HepG2 (cell line): ENCODE data around the gene CACTIN. TPM values are rescaled to one million over a fixed set of nuclear protein-coding genes. Genes with fewer than 3 reads are reported as not detected.

ENCODE experiments used
- CBX1 ChIP-seq: IDR thresholded peaks from one replicate; pipeline ENCODE4 v1.6.1; 2016; ENCODE audit warnings: antibody characterized with exemption, low read depth
- CC2D1A ChIP-seq: sonication (generic); formaldehyde crosslinking; IDR thresholded peaks from 2 replicates; pipeline ENCODE4 v1.8.1; 2023; ENCODE audit warnings: mild to moderate bottlenecking, missing genetic modification reagents
- ELF3 ChIP-seq: IDR thresholded peaks from 2 replicates; pipeline ENCODE4 v1.6.1; 2016; ENCODE audit warnings: missing genetic modification reagents, missing compliant biosample characterization
- HNRNPUL1 ChIP-seq: fragments of 200-400 bp; formaldehyde crosslinking; IDR thresholded peaks from 2 replicates; pipeline ENCODE4 v1.6.1; 2017; ENCODE audit warnings: low read depth, mild to moderate bottlenecking, low read length, moderate library complexity
- HOXA3 ChIP-seq: sonication (generic); formaldehyde crosslinking; IDR thresholded peaks from 2 replicates; pipeline ENCODE4 v1.5.0; 2020; ENCODE audit warnings: missing genetic modification reagents
- MIXL1 ChIP-seq: IDR thresholded peaks from 2 replicates; pipeline ENCODE4 v1.6.1; 2016
- NCOA2 ChIP-seq: sonication (generic); formaldehyde crosslinking; IDR thresholded peaks from 2 replicates; pipeline ENCODE4 v1.8.0; 2022; ENCODE audit warnings: inconsistent platforms
- PBX2 ChIP-seq: IDR thresholded peaks from 2 replicates; pipeline ENCODE4 v1.6.1; 2016; ENCODE audit warnings: control low read depth
- RBFOX2 ChIP-seq: fragments of 200-400 bp; formaldehyde crosslinking; IDR thresholded peaks from 2 replicates; pipeline ENCODE4 v1.6.1; 2017; ENCODE audit warnings: low read depth, mild to moderate bottlenecking, low read length
- RFX5 ChIP-seq: IDR thresholded peaks from 2 replicates; pipeline ENCODE4 v1.6.1; 2011; ENCODE audit warnings: low read depth, low read length, improper control_type of control experiment
- SMYD3 ChIP-seq: sonication (generic); formaldehyde crosslinking; IDR thresholded peaks from 2 replicates; pipeline ENCODE4 v1.8.1; 2023; ENCODE audit warnings: mild to moderate bottlenecking, missing genetic modification reagents
- SRSF1 ChIP-seq: fragments of 200-400 bp; formaldehyde crosslinking; optimal IDR thresholded peaks from 2 replicates; pipeline ENCODE3; 2017; ENCODE audit warnings: mild to moderate bottlenecking, low read depth, low read length, moderate library complexity
- TFDP2 ChIP-seq: sonication (generic); formaldehyde crosslinking; IDR thresholded peaks from 2 replicates; pipeline ENCODE4 v1.4.0; 2020; ENCODE audit warnings: missing genetic modification reagents
- ZFY ChIP-seq: sonication (generic); formaldehyde crosslinking; IDR thresholded peaks from 2 replicates; pipeline ENCODE4 v1.4.0; 2020; ENCODE audit warnings: missing genetic modification reagents
- ZNF317 ChIP-seq: sonication (generic); formaldehyde crosslinking; IDR thresholded peaks from 2 replicates; pipeline ENCODE4 v1.5.0; 2020; ENCODE audit warnings: mild to moderate bottlenecking, missing genetic modification reagents
- ZNF34 ChIP-seq: sonication (generic); formaldehyde crosslinking; IDR thresholded peaks from 2 replicates; pipeline ENCODE4 v1.4.0; 2020; ENCODE audit warnings: mild to moderate bottlenecking, missing genetic modification reagents, borderline replicate concordance
- ZNF430 ChIP-seq: sonication (generic); formaldehyde crosslinking; IDR thresholded peaks from 2 replicates; pipeline ENCODE4 v1.9.0; 2021; ENCODE audit warnings: mild to moderate bottlenecking, missing genetic modification reagents
- ZNF546 ChIP-seq: sonication (generic); formaldehyde crosslinking; conservative IDR thresholded peaks from 2 replicates; pipeline ENCODE4 v1.8.1; 2023; ENCODE audit warnings: mild to moderate bottlenecking, missing genetic modification reagents
- ZNF605 ChIP-seq: sonication (generic); formaldehyde crosslinking; IDR thresholded peaks from 2 replicates; pipeline ENCODE4 v1.8.0; 2022; ENCODE audit warnings: mild to moderate bottlenecking, missing genetic modification reagents
- ZNF607 ChIP-seq: sonication (generic); formaldehyde crosslinking; IDR thresholded peaks from 2 replicates; pipeline ENCODE4 v1.5.1; 2020; ENCODE audit warnings: missing genetic modification reagents, mild to moderate bottlenecking, borderline replicate concordance
- ZNF776 ChIP-seq: sonication (generic); formaldehyde crosslinking; IDR thresholded peaks from 2 replicates; pipeline ENCODE4 v1.4.0; 2020; ENCODE audit warnings: mild to moderate bottlenecking, missing genetic modification reagents
- ZNF780A ChIP-seq: sonication (generic); formaldehyde crosslinking; IDR thresholded peaks from 2 replicates; pipeline ENCODE4 v1.8.0; 2022; ENCODE audit warnings: mild to moderate bottlenecking, missing genetic modification reagents, moderate library complexity
- polyA plus RNA-seq, 8 experiments: library from polyadenylated mRNA; depleted of rRNA in 3 of 8; stranded (reverse) in 7 of 8; unstranded in 1 of 8; fragments of >200 nt; fragmentation: Illumina TruSeq in 4 of 8; extraction: Trizol in 4 of 8; gene quantifications; 2 replicates each; pipeline versions ENCODE4 v1.2.1 to v1.2.3, GENCODE V29; 2011 to 2016; ENCODE audit warnings: low read depth in 4 of 8, missing spikeins in 1 of 8, mixed read lengths in 1 of 8; ENCODE audit not compliant: insufficient read depth in 1 of 8
- total RNA-seq, 5 experiments: library from RNA; depleted of rRNA; stranded (reverse); fragments of >200 nt; fragmentation: Illumina TruSeq; extraction: Trizol; gene quantifications; 2 replicates each; pipeline ENCODE4 v1.2.3, GENCODE V29; 2016; ENCODE audit warnings: low read depth in 1 of 5
- TF ChIP-seq, protein P1 (sequence below): sonication (generic); formaldehyde crosslinking; IDR thresholded peaks from 2 replicates; pipeline ENCODE4 v1.5.1; 2020; ENCODE audit warnings: missing genetic modification reagents, mild to moderate bottlenecking, borderline replicate concordance
- TF ChIP-seq, protein P2 (sequence below): sonication (generic); formaldehyde crosslinking; IDR thresholded peaks from 2 replicates; pipeline ENCODE4 v1.5.0; 2020; ENCODE audit warnings: mild to moderate bottlenecking, missing genetic modification reagents, borderline replicate concordance

CACTIN gene
- total and polyA plus RNA-seq, 2 of the 13 experiments (the other 11 are each of a cell fraction or from before 2014, with no cell fraction given), result 10.0 to 16.6 TPM

DNA sequence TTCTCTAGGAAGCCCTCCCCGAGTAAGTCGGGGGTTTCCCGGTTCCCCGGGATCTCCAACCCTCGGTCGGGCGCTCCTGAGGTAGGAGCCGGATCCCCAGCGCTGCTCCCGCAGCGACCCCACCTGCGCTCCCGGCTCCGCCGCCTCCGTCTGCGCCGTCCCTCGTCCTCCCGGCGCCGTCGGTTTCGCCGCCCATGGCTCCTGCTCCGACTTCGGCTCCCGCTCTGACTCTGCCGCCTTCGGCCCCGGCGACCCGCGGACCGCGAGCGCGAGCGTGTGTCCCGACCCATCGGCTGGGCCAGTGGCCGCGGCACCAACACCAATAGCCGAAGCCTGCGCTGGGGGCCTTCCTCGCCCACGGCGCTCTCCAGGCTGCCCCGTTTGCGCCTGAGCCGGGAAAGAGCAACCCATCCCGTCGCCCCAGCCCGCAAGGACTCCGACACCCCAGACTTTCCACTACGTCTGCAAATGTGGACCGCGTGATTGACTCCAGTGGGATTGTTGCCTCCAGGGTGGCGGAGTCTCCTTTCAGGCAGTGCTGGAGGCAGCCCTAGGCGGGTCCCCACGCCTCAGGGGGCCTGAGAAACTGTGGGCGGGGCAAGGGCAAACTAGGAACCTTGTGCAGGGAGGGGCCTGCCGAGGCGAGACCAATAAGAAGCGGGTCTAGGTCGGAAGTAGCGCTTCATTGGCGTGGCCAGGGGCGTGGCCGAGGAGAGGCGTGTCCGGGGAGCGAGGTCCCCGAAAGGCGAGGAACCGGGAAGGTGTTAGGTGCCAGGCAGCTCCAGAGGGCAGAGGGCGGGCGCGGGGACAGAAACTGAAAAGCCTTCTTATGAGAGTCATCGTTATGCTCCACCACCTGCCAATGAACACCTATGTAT is at the start of gene CACTIN (continued):
- TF ChIP-seq, protein P1, sequence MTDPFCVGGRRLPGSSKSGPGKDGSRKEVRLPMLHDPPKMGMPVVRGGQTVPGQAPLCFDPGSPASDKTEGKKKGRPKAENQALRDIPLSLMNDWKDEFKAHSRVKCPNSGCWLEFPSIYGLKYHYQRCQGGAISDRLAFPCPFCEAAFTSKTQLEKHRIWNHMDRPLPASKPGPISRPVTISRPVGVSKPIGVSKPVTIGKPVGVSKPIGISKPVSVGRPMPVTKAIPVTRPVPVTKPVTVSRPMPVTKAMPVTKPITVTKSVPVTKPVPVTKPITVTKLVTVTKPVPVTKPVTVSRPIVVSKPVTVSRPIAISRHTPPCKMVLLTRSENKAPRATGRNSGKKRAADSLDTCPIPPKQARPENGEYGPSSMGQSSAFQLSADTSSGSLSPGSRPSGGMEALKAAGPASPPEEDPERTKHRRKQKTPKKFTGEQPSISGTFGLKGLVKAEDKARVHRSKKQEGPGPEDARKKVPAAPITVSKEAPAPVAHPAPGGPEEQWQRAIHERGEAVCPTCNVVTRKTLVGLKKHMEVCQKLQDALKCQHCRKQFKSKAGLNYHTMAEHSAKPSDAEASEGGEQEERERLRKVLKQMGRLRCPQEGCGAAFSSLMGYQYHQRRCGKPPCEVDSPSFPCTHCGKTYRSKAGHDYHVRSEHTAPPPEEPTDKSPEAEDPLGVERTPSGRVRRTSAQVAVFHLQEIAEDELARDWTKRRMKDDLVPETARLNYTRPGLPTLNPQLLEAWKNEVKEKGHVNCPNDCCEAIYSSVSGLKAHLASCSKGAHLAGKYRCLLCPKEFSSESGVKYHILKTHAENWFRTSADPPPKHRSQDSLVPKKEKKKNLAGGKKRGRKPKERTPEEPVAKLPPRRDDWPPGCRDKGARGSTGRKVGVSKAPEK (CRISPR knock-in tag), result no peak
- TF ChIP-seq PBX2 (CRISPR knock-in tag) (no peak), NCOA2 (CRISPR knock-in tag) (peak; percentile 30; the same call in 1 of the 2 replicates), CBX1 (no peak), ZNF776 (peak; percentile 23; the same call in 1 of the 2 replicates), ZFY (CRISPR knock-in tag) (peak; percentile 87), RFX5 (no peak), RBFOX2 (peak; percentile 91), ZNF546 (CRISPR knock-in tag) (no peak; the same call in 1 of the 2 replicates), ZNF605 (CRISPR knock-in tag) (peak; percentile 62), SRSF1 (no peak), ZNF34 (CRISPR knock-in tag) (no peak), CC2D1A (CRISPR knock-in tag) (no peak), ZNF430 (peak; percentile 69), ZNF317 (CRISPR knock-in tag) (no peak), TFDP2 (CRISPR knock-in tag) (peak; percentile 76; the same call in 1 of the 2 replicates), HNRNPUL1 (no peak), ZNF780A (CRISPR knock-in tag) (no peak; the same call in 1 of the 2 replicates), SMYD3 (CRISPR knock-in tag) (0 out of 2 replicates have a peak, but pooled peaks have one; percentile 20), ELF3 (CRISPR knock-in tag) (peak; percentile 44; the same call in 1 of the 2 replicates), MIXL1 (CRISPR knock-in tag) (0 out of 2 replicates have a peak, but pooled peaks have one; percentile 29), HOXA3 (CRISPR knock-in tag) (peak; percentile 76), ZNF607 (CRISPR knock-in tag) (no peak; the same call in none of the 2 replicates)
- TF ChIP-seq, protein P2, sequence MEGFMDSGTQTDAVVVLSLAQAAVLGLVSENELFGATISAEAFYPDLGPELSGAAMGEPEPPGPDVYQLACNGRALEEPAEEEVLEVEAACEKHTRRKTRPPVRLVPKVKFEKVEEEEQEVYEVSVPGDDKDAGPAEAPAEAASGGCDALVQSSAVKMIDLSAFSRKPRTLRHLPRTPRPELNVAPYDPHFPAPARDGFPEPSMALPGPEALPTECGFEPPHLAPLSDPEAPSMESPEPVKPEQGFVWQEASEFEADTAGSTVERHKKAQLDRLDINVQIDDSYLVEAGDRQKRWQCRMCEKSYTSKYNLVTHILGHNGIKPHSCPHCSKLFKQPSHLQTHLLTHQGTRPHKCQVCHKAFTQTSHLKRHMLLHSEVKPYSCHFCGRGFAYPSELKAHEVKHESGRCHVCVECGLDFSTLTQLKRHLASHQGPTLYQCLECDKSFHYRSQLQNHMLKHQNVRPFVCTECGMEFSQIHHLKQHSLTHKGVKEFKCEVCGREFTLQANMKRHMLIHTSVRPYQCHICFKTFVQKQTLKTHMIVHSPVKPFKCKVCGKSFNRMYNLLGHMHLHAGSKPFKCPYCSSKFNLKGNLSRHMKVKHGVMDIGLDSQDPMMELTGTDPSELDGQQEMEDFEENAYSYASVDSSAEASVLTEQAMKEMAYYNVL, result no peak
